ENCODE measurements around the gene SRSF10. TPM values are rescaled to one million over a fixed set of nuclear protein-coding genes. Genes with fewer than 3 reads are reported as not detected.

SRSF10 gene
- total and polyA plus RNA-seq, 2 experiments from 2014 or later = 196 to 275 TPM

DNA sequence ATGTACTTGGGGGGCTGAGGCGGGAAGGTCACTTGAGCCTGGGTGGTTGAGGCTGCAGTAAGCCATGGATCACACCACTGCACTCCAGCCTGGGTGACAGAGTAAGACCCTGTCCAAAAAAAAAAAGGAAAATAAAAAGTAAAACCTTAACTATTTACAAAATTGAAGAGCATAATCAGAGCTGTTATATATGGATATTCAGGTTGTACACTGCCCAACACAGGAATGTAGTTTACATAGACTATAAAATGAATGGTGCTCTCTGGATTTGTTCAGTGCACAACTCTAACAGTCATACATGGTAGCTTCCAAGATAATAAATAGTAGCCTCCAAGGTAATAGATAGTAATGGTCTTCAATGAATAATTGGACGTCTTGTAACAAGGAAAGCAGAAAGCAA is 22.6 kb upstream of the SRSF10 start (continued):
- TF ChIP-seq, protein P1, sequence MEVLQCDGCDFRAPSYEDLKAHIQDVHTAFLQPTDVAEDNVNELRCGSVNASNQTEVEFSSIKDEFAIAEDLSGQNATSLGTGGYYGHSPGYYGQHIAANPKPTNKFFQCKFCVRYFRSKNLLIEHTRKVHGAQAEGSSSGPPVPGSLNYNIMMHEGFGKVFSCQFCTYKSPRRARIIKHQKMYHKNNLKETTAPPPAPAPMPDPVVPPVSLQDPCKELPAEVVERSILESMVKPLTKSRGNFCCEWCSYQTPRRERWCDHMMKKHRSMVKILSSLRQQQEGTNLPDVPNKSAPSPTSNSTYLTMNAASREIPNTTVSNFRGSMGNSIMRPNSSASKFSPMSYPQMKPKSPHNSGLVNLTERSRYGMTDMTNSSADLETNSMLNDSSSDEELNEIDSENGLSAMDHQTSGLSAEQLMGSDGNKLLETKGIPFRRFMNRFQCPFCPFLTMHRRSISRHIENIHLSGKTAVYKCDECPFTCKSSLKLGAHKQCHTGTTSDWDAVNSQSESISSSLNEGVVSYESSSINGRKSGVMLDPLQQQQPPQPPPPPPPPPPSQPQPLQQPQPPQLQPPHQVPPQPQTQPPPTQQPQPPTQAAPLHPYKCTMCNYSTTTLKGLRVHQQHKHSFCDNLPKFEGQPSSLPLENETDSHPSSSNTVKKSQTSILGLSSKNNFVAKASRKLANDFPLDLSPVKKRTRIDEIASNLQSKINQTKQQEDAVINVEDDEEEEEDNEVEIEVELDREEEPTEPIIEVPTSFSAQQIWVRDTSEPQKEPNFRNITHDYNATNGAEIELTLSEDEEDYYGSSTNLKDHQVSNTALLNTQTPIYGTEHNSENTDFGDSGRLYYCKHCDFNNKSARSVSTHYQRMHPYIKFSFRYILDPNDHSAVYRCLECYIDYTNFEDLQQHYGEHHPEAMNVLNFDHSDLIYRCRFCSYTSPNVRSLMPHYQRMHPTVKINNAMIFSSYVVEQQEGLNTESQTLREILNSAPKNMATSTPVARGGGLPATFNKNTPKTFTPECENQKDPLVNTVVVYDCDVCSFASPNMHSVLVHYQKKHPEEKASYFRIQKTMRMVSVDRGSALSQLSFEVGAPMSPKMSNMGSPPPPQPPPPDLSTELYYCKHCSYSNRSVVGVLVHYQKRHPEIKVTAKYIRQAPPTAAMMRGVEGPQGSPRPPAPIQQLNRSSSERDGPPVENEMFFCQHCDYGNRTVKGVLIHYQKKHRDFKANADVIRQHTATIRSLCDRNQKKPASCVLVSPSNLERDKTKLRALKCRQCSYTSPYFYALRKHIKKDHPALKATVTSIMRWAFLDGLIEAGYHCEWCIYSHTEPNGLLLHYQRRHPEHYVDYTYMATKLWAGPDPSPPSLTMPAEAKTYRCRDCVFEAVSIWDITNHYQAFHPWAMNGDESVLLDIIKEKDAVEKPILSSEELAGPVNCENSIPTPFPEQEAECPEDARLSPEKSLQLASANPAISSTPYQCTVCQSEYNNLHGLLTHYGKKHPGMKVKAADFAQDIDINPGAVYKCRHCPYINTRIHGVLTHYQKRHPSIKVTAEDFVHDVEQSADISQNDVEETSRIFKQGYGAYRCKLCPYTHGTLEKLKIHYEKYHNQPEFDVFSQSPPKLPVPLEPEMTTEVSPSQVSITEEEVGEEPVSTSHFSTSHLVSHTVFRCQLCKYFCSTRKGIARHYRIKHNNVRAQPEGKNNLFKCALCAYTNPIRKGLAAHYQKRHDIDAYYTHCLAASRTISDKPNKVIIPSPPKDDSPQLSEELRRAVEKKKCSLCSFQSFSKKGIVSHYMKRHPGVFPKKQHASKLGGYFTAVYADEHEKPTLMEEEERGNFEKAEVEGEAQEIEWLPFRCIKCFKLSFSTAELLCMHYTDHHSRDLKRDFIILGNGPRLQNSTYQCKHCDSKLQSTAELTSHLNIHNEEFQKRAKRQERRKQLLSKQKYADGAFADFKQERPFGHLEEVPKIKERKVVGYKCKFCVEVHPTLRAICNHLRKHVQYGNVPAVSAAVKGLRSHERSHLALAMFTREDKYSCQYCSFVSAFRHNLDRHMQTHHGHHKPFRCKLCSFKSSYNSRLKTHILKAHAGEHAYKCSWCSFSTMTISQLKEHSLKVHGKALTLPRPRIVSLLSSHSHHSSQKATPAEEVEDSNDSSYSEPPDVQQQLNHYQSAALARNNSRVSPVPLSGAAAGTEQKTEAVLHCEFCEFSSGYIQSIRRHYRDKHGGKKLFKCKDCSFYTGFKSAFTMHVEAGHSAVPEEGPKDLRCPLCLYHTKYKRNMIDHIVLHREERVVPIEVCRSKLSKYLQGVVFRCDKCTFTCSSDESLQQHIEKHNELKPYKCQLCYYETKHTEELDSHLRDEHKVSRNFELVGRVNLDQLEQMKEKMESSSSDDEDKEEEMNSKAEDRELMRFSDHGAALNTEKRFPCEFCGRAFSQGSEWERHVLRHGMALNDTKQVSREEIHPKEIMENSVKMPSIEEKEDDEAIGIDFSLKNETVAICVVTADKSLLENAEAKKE (CRISPR knock-in tag; IDR thresholded peaks at IDR 0.05) = no peak
- TF ChIP-seq ZNF331 (CRISPR knock-in tag; IDR thresholded peaks at IDR 0.05; ENCODE audit: low read depth) (no peak), STAT1 (IDR thresholded peaks at IDR 0.05; ENCODE audit: unreplicated experiment) (no peak), POLR2AphosphoS5 (IDR thresholded peaks at IDR 0.05; ENCODE audit: low read depth) (no peak), EZH2 (IDR thresholded peaks at IDR 0.05; ENCODE audit: low read depth, unreplicated experiment) (no peak), ZNF114 (CRISPR knock-in tag; IDR thresholded peaks at IDR 0.05) (no peak)
- TF ChIP-seq, protein P2, sequence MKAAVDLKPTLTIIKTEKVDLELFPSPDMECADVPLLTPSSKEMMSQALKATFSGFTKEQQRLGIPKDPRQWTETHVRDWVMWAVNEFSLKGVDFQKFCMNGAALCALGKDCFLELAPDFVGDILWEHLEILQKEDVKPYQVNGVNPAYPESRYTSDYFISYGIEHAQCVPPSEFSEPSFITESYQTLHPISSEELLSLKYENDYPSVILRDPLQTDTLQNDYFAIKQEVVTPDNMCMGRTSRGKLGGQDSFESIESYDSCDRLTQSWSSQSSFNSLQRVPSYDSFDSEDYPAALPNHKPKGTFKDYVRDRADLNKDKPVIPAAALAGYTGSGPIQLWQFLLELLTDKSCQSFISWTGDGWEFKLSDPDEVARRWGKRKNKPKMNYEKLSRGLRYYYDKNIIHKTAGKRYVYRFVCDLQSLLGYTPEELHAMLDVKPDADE (IDR thresholded peaks at IDR 0.05) = no peak
- TF ChIP-seq, protein P3, sequence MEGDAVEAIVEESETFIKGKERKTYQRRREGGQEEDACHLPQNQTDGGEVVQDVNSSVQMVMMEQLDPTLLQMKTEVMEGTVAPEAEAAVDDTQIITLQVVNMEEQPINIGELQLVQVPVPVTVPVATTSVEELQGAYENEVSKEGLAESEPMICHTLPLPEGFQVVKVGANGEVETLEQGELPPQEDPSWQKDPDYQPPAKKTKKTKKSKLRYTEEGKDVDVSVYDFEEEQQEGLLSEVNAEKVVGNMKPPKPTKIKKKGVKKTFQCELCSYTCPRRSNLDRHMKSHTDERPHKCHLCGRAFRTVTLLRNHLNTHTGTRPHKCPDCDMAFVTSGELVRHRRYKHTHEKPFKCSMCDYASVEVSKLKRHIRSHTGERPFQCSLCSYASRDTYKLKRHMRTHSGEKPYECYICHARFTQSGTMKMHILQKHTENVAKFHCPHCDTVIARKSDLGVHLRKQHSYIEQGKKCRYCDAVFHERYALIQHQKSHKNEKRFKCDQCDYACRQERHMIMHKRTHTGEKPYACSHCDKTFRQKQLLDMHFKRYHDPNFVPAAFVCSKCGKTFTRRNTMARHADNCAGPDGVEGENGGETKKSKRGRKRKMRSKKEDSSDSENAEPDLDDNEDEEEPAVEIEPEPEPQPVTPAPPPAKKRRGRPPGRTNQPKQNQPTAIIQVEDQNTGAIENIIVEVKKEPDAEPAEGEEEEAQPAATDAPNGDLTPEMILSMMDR (conservative IDR thresholded peaks at IDR 0.05; ENCODE audit: low read depth in 2 of 2) = no peak

All from GM23338 (cell line).